Large intestine (tissue), 3 donors: Measurements from ENCODE around the gene ANKRD22. TPM values are rescaled to one million over a fixed set of nuclear protein-coding genes. Genes with fewer than 3 reads are reported as not detected.
A peak's percentile ranks its signal among the peaks of the same experiment; 100 is the strongest.

ENCODE experiments used
- DNase-seq, 2 donors: peaks; one replicate each; pipeline versions ENCODE4 v3.0.0 to v3.0.0-alpha.2; 2013
- H3K27ac ChIP-seq: one replicate; pipeline ENCODE4 v1.5.1; 2013; ENCODE audit warnings: low read length
- H3K27me3 ChIP-seq: 2 replicates; pipeline ENCODE4 v1.6.1; 2013; ENCODE audit warnings: low read length; ENCODE audit not compliant: control insufficient read depth, insufficient read depth
- H3K36me3 ChIP-seq: 2 replicates; pipeline ENCODE4 v1.6.1; 2013; ENCODE audit warnings: low read length; ENCODE audit not compliant: control insufficient read depth, insufficient read depth
- H3K4me1 ChIP-seq: one replicate; pipeline ENCODE4 v1.6.1; 2013; ENCODE audit warnings: low read length; ENCODE audit not compliant: control insufficient read depth, insufficient read depth
- H3K4me3 ChIP-seq: one replicate; pipeline ENCODE4 v1.5.1; 2013; ENCODE audit warnings: low read length
- H3K9me3 ChIP-seq: one replicate; pipeline ENCODE4 v1.6.1; 2013; ENCODE audit warnings: mild to moderate bottlenecking, low read depth, low read length, moderate library complexity; ENCODE audit not compliant: control insufficient read depth
- WGBS: methylation state at CpG from one replicate; pipeline ENCODE4 v1.1.5; 2013; ENCODE audit warnings: low lambda C conversion rate; ENCODE audit not compliant: insufficient coverage; 5-methylcytosine and 5-hydroxymethylcytosine counted together
- polyA plus RNA-seq: library from polyadenylated mRNA; unstranded; fragments of 120-200 nt; gene quantifications from one replicate; pipeline ENCODE4 v1.2.1, GENCODE V29; 2013

The ANKRD22 gene
- polyA plus RNA-seq, 1 donor = 1.3 TPM

- Histone ChIP-seq H3K4me1 (no peaks in the 10 kb centered on the region), H3K4me3 (no peak overlapping the region), H3K27ac (no peak overlapping the region), H3K27me3 (peaks cover under 1% of the 10 kb centered on the region), H3K36me3 (no peaks in the 10 kb centered on the region), H3K9me3 (no peaks in the 10 kb centered on the region)
- peak in 1 of 2 donors; percentile 27 for DNase-seq
These were observed 30.8 kb downstream of the ANKRD22 start for GRCh38 chr10:88820748-88821401.

- Histone ChIP-seq H3K4me1 (no peaks in the 10 kb centered on the region), H3K36me3 (no peaks in the 10 kb centered on the region)
These were observed 32.4 kb downstream of the ANKRD22 start for GRCh38 chr10:88819290-88819689.

GRCh38 chr10:88813200-88813599 is 38.4 kb downstream of the ANKRD22 start:
- DNase-seq = no peak
- WGBS = no CpG with 5 or more reads among the region's 6 CpGs
- no peak overlapping the region for H3K4me3 ChIP-seq
- H3K4me1 ChIP-seq = no peaks in the 10 kb centered on the region
- H3K27me3 ChIP-seq = peaks cover 7% of the 10 kb centered on the region
- H3K36me3 ChIP-seq = no peaks in the 10 kb centered on the region
- no peak overlapping the region for H3K27ac ChIP-seq
- no peaks in the 10 kb centered on the region for H3K9me3 ChIP-seq

More at GRCh38 chr10:88819290-88819689, 32.4 kb downstream of the ANKRD22 start:
- Histone ChIP-seq H3K27ac (no peak overlapping the region), H3K9me3 (no peaks in the 10 kb centered on the region), H3K4me3 (no peak overlapping the region), H3K27me3 (peaks cover 3% of the 10 kb centered on the region)
- DNase-seq = no peak
- 100% methylated on average over 1 of the region's 3 CpGs for WGBS

- Histone ChIP-seq H3K4me1 (no peaks in the 10 kb centered on the region), H3K36me3 (no peaks in the 10 kb centered on the region), H3K27me3 (peaks cover 4% of the 10 kb centered on the region), H3K9me3 (no peaks in the 10 kb centered on the region), H3K27ac (no peak overlapping the region), H3K4me3 (no peak overlapping the region)
- WGBS = 6% methylated on average over 2 of the region's 5 CpGs
- peak; percentile 33 to 50 for DNase-seq
These were observed 41.3 kb downstream of the ANKRD22 start for GRCh38 chr10:88810196-88810961.

GRCh38 chr10:88809621-88810020 is 42.0 kb downstream of the ANKRD22 start:
- 100% methylated on average over 2 of the region's 4 CpGs for WGBS
- peaks cover 4% of the 10 kb centered on the region for H3K27me3 ChIP-seq
- H3K4me3 ChIP-seq = no peak overlapping the region

GRCh38 chr10:88805924-88806323 is 45.7 kb downstream of the ANKRD22 start:
- H3K4me3 ChIP-seq = no peak overlapping the region
- no peaks in the 10 kb centered on the region for H3K4me1 ChIP-seq
- DNase-seq = no peak
- H3K9me3 ChIP-seq = no peaks in the 10 kb centered on the region
- no peak overlapping the region for H3K27ac ChIP-seq
- H3K36me3 ChIP-seq = no peaks in the 10 kb centered on the region
- H3K27me3 ChIP-seq = peaks cover 1% of the 10 kb centered on the region
- WGBS = no CpG with 5 or more reads among the region's 3 CpGs

More at GRCh38 chr10:88809621-88810020, 42.0 kb downstream of the ANKRD22 start:
- H3K9me3 ChIP-seq = no peaks in the 10 kb centered on the region
- no peak for DNase-seq
- no peaks in the 10 kb centered on the region for H3K36me3 ChIP-seq
- H3K4me1 ChIP-seq = no peaks in the 10 kb centered on the region
- H3K27ac ChIP-seq = no peak overlapping the region

GRCh38 chr10:88805361-88805760 is 46.3 kb downstream of the ANKRD22 start:
- Histone ChIP-seq H3K27ac (no peak overlapping the region), H3K9me3 (no peaks in the 10 kb centered on the region), H3K36me3 (no peaks in the 10 kb centered on the region), H3K4me1 (no peaks in the 10 kb centered on the region), H3K27me3 (no peaks in the 10 kb centered on the region), H3K4me3 (no peak overlapping the region)
- 60% methylated on average over 1 of the region's 2 CpGs for WGBS
- no peak for DNase-seq

- Histone ChIP-seq H3K27ac (no peak overlapping the region), H3K36me3 (no peaks in the 10 kb centered on the region), H3K4me3 (no peak overlapping the region), H3K4me1 (no peaks in the 10 kb centered on the region), H3K9me3 (no peaks in the 10 kb centered on the region), H3K27me3 (no peaks in the 10 kb centered on the region)
- 92% methylated on average over 2 of the region's 6 CpGs for WGBS
- no peak for DNase-seq
These were observed 47.4 kb downstream of the ANKRD22 start for GRCh38 chr10:88804083-88804812.

- DNase-seq = no peak
- Histone ChIP-seq H3K27me3 (no peaks in the 10 kb centered on the region), H3K4me3 (no peak overlapping the region), H3K27ac (no peak overlapping the region), H3K4me1 (no peaks in the 10 kb centered on the region), H3K36me3 (no peaks in the 10 kb centered on the region), H3K9me3 (no peaks in the 10 kb centered on the region)
- no CpG with 5 or more reads among the region's 2 CpGs for WGBS
These were observed 48.0 kb downstream of the ANKRD22 start for GRCh38 chr10:88803641-88804040.

GRCh38 chr10:88802523-88803285 is 48.9 kb downstream of the ANKRD22 start, which contains the start of gene LIPM:
Gene LIPM, plus strand, starts transcription at chr10:88802730. Its CDS starts 167 bp downstream, at chr10:88802897.
- Histone ChIP-seq H3K4me1 (no peaks in the 10 kb centered on the region), H3K27ac (no peak within 1 kb of the TSS), H3K9me3 (no peaks in the 10 kb centered on the region), H3K4me3 (no peak within 1 kb of the TSS), H3K36me3 (no peaks in the 10 kb centered on the region), H3K27me3 (no peaks in the 10 kb centered on the region)
- no CpG with 5 or more reads among the region's 2 CpGs for WGBS
- DNase-seq = no peak
